ENCODE data around the gene ACTG1. TPM values are rescaled to one million over a fixed set of nuclear protein-coding genes. Genes with fewer than 3 reads are reported as not detected.

Gene ACTG1
- total RNA-seq, 4 donors from 2014 or later = 1,168 to 4,304 (median 2,945) TPM

GRCh38 chr17:81489012-81489997 is 23.3 kb downstream of the ACTG1 start:
- peak overlapping the region in 1 of 3 donors; percentile 88 for H3K27ac ChIP-seq
- no peak for DNase-seq
- no peaks in the 10 kb centered on the region for H3K27me3 ChIP-seq
- no peak for TF ChIP-seq POLR2A (IDR thresholded peaks at IDR 0.05)
- TF ChIP-seq CTCF (IDR thresholded peaks at IDR 0.05) = no peak
- WGBS, 2 donors = 83 to 87% methylated on average over 21 to 25 of the region's 27 CpGs
- intact Hi-C loops (cut with DNase I) = no loop called here
- no peak overlapping the region for H3K4me3 ChIP-seq (replicated peaks in 1 of 3)
- no peaks in the 10 kb centered on the region for H3K36me3 ChIP-seq
- peaks cover 25 to 53% of the 10 kb centered on the region in 2 donors for H3K4me1 ChIP-seq
- no peaks in the 10 kb centered on the region for H3K9me3 ChIP-seq

- Histone ChIP-seq H3K27me3 (no peaks in the 10 kb centered on the region), H3K4me1 (peaks cover 31 to 58% of the 10 kb centered on the region in 2 donors), H3K9me3 (no peaks in the 10 kb centered on the region), H3K4me3 (replicated peaks in 1 of 3) (peak overlapping the region in 2 of 3 donors; percentile 34 to 36), H3K36me3 (no peaks in the 10 kb centered on the region), H3K27ac (peak overlapping the region; percentile 65 to 85 (median 69))
- no peak for DNase-seq
- WGBS, 2 donors = 63 to 100% methylated on average over 3 to 7 of the region's 52 CpGs
- TF ChIP-seq POLR2A (IDR thresholded peaks at IDR 0.05) (no peak), CTCF (IDR thresholded peaks at IDR 0.05) (no peak)
- intact Hi-C loops (cut with DNase I) = no loop called here
Observed at GRCh38 chr17:81488276-81488860, 24.2 kb downstream of the ACTG1 start.

GRCh38 chr17:81487487-81488275 is 24.9 kb downstream of the ACTG1 start:
- peak; percentile 78 to 80 for DNase-seq
- intact Hi-C loops (cut with DNase I) = no loop called here

GRCh38 chr17:81487089-81487486 is 25.5 kb downstream of the ACTG1 start:
- peak overlapping the region in 1 of 3 donors; percentile 36 for H3K4me3 ChIP-seq (replicated peaks in 1 of 3)
- peaks cover 37 to 62% of the 10 kb centered on the region in 2 donors for H3K4me1 ChIP-seq
- WGBS, 2 donors = 78 to 83% methylated on average over 10 of the region's 10 CpGs
- TF ChIP-seq POLR2A (IDR thresholded peaks at IDR 0.05) = no peak
- no peak for TF ChIP-seq CTCF (IDR thresholded peaks at IDR 0.05)
- H3K9me3 ChIP-seq = no peaks in the 10 kb centered on the region
- DNase-seq = no peak
- intact Hi-C loops (cut with DNase I) = no loop called here
- H3K36me3 ChIP-seq = no peaks in the 10 kb centered on the region
- no peak overlapping the region for H3K27ac ChIP-seq
- no peaks in the 10 kb centered on the region for H3K27me3 ChIP-seq

More at GRCh38 chr17:81487487-81488275, 24.9 kb downstream of the ACTG1 start:
- Histone ChIP-seq H3K4me1 (peaks cover 36 to 60% of the 10 kb centered on the region in 2 donors), H3K36me3 (no peaks in the 10 kb centered on the region), H3K27me3 (no peaks in the 10 kb centered on the region), H3K9me3 (no peaks in the 10 kb centered on the region), H3K27ac (peak overlapping the region; percentile 65 to 85 (median 69)), H3K4me3 (replicated peaks in 1 of 3) (peak overlapping the region in 2 of 3 donors; percentile 34 to 36)
- WGBS, 2 donors = 32 to 65% methylated on average over 5 to 9 of the region's 87 CpGs
- TF ChIP-seq CTCF (IDR thresholded peaks at IDR 0.05) (no peak), POLR2A (IDR thresholded peaks at IDR 0.05) (peak in 1 of 2 donors; percentile 84)

All from thyroid gland (tissue), 4 donors.